Astrocyte of the cerebellum (primary cell): ENCODE results near the gene AFDN.

Experiments used
- DNase-seq: peaks from one replicate; pipeline ENCODE4 v3.0.0-alpha.2; 2011; ENCODE audit warnings: low read depth
- H3K4me3 ChIP-seq: 2 replicates; pipeline ENCODE4 v1.5.1; 2011; ENCODE audit warnings: mild to moderate bottlenecking, low read depth, low read length, moderate library complexity
- CTCF ChIP-seq: IDR thresholded peaks from 2 replicates; pipeline ENCODE4 v1.5.1; 2012; ENCODE audit warnings: low read length, low read depth, moderate library complexity, mild to moderate bottlenecking; ENCODE audit errors: missing control alignments
- in situ Hi-C: cut with HindIII; loops from 2 replicates; pipeline ENCODE4 v1.10.0; 2017; ENCODE audit warnings: low sequenced_read_pairs

The AFDN gene, protein sequence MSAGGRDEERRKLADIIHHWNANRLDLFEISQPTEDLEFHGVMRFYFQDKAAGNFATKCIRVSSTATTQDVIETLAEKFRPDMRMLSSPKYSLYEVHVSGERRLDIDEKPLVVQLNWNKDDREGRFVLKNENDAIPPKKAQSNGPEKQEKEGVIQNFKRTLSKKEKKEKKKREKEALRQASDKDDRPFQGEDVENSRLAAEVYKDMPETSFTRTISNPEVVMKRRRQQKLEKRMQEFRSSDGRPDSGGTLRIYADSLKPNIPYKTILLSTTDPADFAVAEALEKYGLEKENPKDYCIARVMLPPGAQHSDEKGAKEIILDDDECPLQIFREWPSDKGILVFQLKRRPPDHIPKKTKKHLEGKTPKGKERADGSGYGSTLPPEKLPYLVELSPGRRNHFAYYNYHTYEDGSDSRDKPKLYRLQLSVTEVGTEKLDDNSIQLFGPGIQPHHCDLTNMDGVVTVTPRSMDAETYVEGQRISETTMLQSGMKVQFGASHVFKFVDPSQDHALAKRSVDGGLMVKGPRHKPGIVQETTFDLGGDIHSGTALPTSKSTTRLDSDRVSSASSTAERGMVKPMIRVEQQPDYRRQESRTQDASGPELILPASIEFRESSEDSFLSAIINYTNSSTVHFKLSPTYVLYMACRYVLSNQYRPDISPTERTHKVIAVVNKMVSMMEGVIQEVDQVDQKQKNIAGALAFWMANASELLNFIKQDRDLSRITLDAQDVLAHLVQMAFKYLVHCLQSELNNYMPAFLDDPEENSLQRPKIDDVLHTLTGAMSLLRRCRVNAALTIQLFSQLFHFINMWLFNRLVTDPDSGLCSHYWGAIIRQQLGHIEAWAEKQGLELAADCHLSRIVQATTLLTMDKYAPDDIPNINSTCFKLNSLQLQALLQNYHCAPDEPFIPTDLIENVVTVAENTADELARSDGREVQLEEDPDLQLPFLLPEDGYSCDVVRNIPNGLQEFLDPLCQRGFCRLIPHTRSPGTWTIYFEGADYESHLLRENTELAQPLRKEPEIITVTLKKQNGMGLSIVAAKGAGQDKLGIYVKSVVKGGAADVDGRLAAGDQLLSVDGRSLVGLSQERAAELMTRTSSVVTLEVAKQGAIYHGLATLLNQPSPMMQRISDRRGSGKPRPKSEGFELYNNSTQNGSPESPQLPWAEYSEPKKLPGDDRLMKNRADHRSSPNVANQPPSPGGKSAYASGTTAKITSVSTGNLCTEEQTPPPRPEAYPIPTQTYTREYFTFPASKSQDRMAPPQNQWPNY (N-terminal part only)

GRCh38 chr6:167826896-167827582 lies at the start of gene AFDN:
AFDN (plus strand) TSS chr6:167826911; CDS start chr6:167827133, 222 bp downstream.
- H3K4me3 ChIP-seq: peak within 1 kb of the TSS; percentile 70
- DNase-seq: no peak
- in situ Hi-C loops: no loop called here
- no peak for TF ChIP-seq CTCF

- no peak for DNase-seq
- in situ Hi-C loops: no loop called here
- H3K4me3 ChIP-seq: no peak overlapping the region
- no peak for TF ChIP-seq CTCF
Observed at GRCh38 chr6:167778497-167779128, 48.1 kb upstream of the AFDN start.

DNA sequence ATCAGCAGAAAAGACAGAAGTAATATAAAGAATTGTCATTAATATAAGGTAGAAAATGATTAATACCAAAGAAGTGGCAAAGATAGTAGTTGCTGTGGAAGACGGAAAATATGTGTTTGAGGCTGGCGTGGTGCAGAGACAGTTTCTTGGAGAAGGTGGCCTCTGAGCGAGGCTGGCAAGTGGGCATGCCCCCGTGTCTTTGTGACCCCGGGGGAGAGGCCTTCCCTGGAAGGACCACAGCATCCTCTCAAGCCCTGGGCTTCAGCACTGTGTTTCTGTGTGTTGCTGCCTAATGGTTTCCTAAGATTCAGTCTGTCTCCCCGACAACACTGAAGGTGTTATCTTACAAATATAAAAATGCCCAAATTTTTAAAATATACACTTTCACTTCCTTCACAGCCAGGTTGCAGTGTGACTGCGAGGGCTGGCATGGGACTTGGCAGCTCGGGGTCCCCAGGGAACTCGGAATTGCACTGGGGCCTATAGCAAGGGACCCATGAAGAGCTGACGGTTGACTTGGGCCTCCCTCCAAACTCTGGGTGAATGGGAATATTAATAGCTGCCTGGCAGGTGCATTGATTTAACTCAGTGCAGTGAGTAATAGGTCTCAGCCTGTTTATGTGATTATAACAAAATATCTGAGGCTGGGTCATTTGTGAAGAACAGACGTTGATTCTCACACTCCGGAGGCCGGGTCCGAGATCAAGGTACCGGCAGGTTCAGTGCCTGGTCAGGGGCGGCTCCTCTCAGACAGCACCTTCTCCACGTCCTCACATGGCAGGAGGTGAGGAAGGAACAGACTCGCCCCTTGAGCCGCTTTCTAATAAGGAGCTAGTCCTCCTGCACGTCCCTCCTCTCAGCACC lies 47.4 kb upstream of the AFDN start:
- in situ Hi-C loops: no loop called here

DNA sequence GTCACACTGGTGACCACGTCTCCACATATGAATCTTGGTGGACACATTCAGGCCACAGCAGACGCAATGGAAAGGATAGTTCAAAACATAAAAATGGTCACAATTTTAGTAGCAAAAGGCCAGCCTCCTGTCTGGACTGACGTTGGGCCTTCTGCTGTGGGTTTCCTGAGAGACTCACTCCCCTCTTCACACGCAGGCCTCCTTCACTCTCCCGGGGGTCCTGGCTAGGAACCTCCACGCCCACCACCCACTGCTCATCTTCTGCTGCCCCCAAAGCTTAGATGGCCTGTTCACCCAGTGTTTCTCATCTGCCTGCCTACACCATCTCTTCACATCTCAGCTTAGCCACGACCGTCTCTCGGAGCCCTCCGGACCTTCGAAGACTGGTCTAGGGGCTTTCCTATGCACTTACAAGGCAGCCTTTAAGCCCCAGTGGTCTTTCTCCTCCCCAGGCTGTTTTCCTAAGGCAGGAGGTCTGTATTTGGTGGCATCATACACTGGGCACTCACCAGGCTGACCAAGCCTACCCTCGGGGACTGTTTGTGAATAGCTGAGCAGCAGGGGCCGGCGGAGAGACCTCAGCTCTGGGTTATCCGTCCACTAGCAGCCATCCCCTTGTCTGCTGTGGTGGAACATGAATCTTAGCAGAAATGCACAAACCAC lies 46.6 kb upstream of the AFDN start:
- in situ Hi-C loops: no loop called here
- DNase-seq: no peak

More for the DNA sequence above, 47.4 kb upstream of the AFDN start:
- no peak overlapping the region for H3K4me3 ChIP-seq
- TF ChIP-seq CTCF: no peak
- DNase-seq: no peak

More for the DNA sequence above, 46.6 kb upstream of the AFDN start:
- TF ChIP-seq CTCF: no peak
- no peak overlapping the region for H3K4me3 ChIP-seq
